HG02884 (cell line): ENCODE data around the gene RASGRP3.
"Not testable (repeated sequence)": the region's sequence is repeated elsewhere in the genome, so short reads cannot be mapped to it uniquely, and the experiment has no call there.

Source experiments
- ATAC-seq: cut with Tn5 transposase; IDR thresholded peaks from one replicate; pipeline ENCODE4 v1.9.1; 2021; ENCODE audit warnings: mild to moderate bottlenecking, moderate library complexity; ENCODE audit not compliant: unreplicated experiment

RASGRP3 gene

GRCh38 chr2:33457556-33458247 lies 18.7 kb upstream of the RASGRP3 start:
- ATAC-seq, result peak; percentile 83

- ATAC-seq, result no peak
Measured at GRCh38 chr2:33458248-33458819, 18.1 kb upstream of the RASGRP3 start.

- ATAC-seq, result no peak
Measured at GRCh38 chr2:33459745-33460144, 16.7 kb upstream of the RASGRP3 start.

GRCh38 chr2:33462512-33462911 lies 13.9 kb upstream of the RASGRP3 start:
- ATAC-seq, result not testable (repeated sequence)

GRCh38 chr2:33467413-33467812 lies 9.0 kb upstream of the RASGRP3 start:
- ATAC-seq, result no peak

GRCh38 chr2:33469238-33469637 lies 7.2 kb upstream of the RASGRP3 start:
- ATAC-seq, result no peak

GRCh38 chr2:33475224-33476130 lies 972 bp upstream of the RASGRP3 start:
- ATAC-seq, result peak; percentile 40

GRCh38 chr2:33476793-33477190 lies 343 bp downstream of the RASGRP3 start:
- ATAC-seq, result no peak

- ATAC-seq, result peak; percentile 29
Measured at GRCh38 chr2:33477473-33478468, 1.3 kb downstream of the RASGRP3 start.

- ATAC-seq, result no peak
Measured at GRCh38 chr2:33478968-33479731, 2.7 kb downstream of the RASGRP3 start.

GRCh38 chr2:33482518-33482917 lies 6.1 kb downstream of the RASGRP3 start:
- ATAC-seq, result no peak

- ATAC-seq, result peak; percentile 32
Measured at GRCh38 chr2:33484042-33484621, 7.7 kb downstream of the RASGRP3 start.

GRCh38 chr2:33485051-33485450 lies 8.6 kb downstream of the RASGRP3 start:
- ATAC-seq, result no peak

GRCh38 chr2:33486544-33486943 lies 10.1 kb downstream of the RASGRP3 start:
- no peak for ATAC-seq

GRCh38 chr2:33488178-33488690 lies 11.8 kb downstream of the RASGRP3 start:
- peak; percentile 43 for ATAC-seq

- peak; percentile 52 for ATAC-seq
Measured at GRCh38 chr2:33488715-33489540, 12.5 kb downstream of the RASGRP3 start.

GRCh38 chr2:33489835-33490431 lies 13.5 kb downstream of the RASGRP3 start:
- ATAC-seq, result no peak
